ENCODE data around the gene ZNF804B.

GRCh38 chr7:89308535-89308934 lies 549.0 kb downstream of the ZNF804B start:
- TF ChIP-seq CTCF (IDR thresholded peaks at IDR 0.05; ENCODE audit: low read depth, low read length) (no peak), EZH2phosphoT487 (IDR thresholded peaks at IDR 0.05; ENCODE audit: low read depth) (no peak)

Data from OCI-LY3 (cell line).